Cerebellar nuclear complex (tissue), 1 donor: ENCODE measurements around the gene SCNN1B.
"Not testable (repeated sequence)": the region's sequence is repeated elsewhere in the genome, so short reads cannot be mapped to it uniquely, and the experiment has no call there.

Experiments used
- DNase-seq, 2 experiments: peaks; one replicate each; lab custom pipeline; 2025; lab: John Stamatoyannopoulos, UW

The SCNN1B gene

DNA sequence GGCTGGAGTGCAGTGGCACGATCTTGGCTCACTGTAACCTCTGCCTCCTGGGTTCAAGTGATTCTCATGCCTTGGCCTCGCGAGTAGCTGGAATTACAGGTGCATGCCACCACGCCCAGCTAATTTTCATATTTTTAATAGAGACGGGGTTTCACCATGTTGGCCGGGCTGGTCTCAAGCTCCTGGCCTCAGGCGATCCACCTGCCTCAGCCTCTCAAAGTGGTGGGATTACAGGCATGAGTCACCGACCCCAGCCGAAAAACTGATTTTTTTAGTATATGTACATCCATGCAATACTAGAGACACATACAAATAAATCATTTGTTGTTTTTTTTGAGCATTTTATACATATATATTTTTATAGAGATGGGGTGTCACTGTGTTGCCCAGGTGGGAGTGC is 79.6 kb downstream of the SCNN1B start:
- DNase-seq = not testable (repeated sequence)

DNA sequence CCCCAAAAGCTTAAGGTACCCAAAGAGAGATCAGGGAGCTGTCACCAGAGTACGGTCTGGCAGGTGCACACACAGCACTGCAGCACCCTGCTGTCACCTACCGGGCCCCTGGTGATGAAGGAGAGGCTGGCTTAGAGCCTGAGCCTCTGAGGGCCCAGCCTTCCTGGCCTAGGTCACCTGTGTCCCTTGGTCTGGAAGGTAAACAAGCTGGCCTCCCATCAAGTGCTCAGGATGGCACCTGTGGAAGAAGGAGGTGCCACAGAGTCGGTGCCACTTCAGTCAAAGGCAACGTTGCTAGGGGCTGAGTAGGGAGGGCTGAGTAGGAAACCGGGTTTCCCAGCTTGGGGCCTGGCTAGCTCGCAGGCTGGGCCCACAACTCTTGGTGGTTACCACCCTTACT is 80.2 kb downstream of the SCNN1B start:
- DNase-seq = no peak

DNA sequence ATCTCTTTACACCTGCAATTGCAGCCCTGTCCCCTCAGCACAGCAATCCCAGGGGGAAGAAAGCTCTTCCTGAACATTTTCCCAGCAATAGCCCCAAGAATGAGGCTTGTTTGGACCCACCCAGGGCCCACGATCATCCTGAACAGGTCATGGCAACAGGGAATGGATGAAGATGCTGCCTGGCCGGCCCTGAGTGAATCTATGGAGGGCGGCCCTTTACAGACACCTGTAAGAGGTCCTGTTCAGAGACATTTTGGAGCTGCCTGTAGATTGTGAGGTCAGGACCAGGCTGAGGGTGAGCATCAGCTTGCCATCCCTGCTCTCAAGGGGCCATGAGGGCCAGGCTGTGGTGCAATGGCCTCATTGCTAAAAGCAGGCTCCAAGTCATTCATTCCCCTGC is 81.8 kb downstream of the SCNN1B start:
- DNase-seq = no peak

DNA sequence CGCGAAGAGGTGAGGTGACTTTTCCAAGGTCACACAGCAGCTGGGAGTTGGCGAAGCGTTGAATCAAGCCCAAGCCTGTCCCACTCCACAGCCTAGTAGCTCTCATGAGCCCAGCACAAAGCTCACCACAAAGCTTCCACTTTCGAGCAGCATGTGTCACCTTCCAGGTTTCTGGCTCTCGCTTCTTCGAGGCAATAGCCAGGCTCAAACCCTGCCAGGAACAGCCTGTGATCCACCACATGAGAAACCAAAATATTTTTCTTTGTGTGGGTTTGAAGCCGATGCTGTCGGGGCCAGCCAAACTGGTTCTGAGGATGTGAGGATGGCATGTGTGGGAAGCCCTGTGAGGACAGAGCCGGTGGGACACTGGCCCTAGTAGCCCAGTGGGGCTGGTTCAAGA is 82.8 kb downstream of the SCNN1B start:
- DNase-seq = peak; percentile 65 to 67

DNA sequence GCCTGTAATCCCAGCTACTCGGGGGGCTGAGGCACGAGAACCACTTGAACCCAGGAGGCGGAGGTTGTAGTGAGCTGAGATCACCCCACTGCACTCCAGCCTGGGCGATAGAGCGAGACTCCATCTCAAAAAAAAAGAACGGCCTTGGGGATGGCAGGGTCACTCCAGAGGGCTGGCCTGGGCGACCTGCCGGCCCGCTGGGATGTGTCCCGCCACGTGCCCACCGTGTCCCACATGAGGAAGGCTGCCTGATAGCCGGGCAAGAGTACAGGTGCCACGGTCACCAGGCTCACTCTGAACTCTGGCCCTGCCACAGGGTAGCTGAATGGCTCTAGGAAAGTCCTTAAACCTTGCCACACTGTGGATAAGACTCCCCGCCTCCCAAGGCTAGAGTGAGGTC is 83.3 kb downstream of the SCNN1B start:
- DNase-seq = no peak

DNA sequence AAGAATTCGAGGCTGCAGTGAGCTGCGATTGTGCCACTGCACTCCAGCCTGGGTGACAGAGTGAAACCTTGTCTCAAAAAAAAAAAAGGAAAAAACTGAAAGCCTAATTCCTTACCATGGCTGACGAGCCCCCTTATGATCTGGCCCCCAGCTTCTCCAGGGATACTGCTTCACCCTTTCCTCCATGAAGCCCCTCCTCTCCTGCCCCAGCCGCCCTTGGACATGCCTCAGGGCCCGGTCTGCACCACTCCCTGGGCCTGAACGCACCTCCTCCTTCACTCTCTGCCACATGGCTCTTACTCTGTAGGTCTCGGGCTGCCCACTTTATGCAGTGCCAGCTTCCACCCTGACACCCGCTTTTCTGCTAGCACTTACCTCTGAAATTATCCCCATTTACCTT is 85.6 kb downstream of the SCNN1B start:
- DNase-seq = no peak

DNA sequence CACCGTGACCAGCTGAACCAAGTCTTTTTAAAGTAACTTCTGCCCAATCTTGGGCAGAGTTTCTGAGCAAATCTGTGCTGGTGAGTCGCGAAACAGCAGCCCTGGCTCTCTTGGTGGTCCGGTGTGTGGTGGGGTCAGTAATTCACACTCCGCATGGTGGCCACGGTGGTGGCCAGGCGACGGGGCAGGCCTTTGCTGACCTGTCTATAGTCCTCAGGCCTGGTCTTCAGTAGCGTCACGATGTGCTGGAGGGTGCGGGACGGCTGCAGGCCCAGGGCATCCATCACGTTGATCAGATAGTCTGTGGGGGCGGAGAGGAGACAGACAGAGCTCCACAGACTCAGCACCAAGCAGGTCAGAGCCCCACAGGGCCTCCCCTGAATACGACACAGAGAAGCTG is 86.7 kb downstream of the SCNN1B start:
- no peak for DNase-seq

DNA sequence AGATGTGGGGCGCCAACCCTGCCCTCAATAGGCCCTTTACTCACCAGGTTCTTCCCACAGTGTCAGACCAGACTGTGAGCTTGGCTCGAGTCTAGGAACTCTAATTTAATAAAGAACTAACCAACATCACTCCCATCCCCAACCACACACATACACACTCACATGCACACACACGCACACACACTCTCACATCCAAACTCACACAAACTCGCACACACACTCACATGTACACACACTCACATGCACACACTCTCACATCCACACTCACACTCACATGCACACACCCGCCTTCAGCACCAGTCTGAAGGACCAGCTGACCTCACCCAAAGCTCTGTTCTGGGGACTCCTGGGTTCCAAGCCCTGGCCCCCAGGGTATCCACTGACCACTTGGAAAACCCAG is 87.1 kb downstream of the SCNN1B start:
- no peak for DNase-seq

DNA sequence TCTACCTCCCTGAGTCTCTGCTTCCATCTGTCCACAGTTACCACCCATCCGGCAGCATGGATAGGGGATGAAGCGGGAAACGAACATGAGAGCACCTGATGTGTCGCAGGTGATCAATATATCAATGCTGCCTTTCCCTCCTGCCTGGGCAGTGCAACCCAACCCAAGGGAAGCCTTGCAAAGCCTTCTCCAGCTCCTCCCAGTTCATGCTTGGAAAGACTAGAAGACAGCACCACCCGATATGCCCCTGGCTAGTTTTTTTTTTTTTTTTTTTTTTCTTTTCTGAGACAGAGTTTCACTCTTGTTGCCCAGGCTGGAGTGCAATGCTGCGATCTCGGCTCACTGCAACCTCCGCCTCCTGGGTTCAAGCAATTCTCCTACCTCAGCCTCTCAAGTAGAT is 87.8 kb downstream of the SCNN1B start:
- not testable (repeated sequence) for DNase-seq

DNA sequence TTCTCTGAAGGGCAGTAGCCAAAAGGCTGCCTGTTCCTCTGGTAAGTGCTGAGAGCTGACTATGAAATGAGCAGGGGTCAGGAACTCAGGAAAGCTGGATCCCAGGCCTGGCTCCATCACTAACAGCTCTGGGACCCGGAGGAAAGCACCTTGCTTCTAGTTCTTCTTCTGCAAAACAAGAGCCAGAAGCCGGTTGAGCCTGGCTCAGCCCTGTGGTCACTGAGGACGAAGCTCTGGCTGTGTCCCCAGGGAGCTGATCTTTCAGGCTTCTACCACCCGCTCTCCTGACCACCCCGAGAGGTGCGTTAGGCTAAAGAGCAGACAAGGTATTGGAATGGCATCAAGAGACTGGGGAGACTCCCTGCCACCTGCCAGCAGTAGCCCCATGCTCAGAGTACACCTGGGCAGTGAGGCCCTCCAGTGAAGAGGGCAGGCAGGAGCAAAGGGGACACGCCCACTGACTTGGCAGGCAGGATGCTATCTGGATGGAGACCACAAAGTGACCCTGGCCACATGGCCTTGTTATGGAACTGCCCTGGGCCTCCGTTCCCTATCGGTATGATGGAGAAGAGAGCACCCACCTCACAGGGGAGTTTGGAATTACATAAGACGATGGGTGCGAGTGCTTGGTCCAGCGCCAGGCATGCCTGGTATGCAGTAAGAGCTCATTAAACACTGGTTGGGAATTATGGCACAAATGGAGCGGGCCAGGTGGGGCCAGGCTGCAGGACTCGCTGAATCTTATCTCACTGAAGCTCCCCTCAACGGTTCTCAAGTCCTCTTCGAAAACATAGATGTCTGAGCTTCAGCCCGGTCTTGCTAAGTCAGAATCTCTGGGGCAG is 89.5 kb downstream of the SCNN1B start:
- no peak for DNase-seq

DNA sequence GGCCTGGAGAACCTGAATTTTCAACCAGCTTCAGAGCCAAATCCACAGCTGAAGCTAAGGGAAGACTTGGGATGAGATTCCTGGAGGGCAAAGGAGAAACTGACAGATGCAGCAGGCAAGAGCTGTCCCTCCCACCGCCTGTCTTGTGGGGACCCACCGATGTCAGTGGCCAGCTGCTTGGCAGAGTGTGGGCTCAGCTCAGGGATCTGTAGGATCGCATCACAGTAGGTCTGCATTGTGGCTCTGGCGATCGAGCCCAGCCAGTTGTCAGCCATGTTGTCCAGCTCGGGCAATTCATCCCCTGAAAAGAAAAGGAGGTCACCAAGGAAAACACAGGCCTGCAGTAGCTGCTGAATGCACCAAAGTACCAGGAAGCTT is 90.1 kb downstream of the SCNN1B start:
- no peak for DNase-seq

DNA sequence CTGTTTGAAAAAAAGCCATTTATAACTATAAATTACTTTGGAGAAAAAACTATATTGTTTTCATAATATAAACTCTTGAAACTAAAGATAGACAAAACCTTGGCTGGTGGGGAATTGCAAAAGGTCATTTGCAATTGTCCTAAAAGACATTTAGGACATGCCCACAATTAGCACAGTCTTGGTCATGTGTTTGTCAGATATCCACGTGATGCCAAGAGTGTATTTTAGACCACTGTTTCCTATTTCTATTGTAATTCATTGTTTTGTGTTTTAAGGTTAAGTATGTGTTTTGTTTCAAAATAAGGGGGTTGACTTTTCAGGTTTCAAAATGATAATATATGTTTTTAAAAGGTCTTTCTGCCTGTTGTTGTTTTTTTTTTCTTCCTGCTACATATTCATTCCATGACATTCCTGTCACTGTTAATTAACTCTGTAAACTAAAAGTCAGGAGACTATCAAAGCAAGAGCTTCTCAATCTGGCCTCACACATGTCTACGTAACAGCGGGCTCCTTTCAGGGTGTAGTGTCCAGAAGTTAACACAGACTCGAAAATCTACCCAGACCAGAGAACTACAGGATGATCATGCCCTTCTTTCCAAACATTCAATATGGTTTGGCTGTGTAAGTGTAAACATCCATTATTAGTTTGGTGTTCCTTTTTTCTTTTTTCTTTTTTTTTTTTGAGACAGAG is 92.2 kb downstream of the SCNN1B start:
- no peak for DNase-seq

DNA sequence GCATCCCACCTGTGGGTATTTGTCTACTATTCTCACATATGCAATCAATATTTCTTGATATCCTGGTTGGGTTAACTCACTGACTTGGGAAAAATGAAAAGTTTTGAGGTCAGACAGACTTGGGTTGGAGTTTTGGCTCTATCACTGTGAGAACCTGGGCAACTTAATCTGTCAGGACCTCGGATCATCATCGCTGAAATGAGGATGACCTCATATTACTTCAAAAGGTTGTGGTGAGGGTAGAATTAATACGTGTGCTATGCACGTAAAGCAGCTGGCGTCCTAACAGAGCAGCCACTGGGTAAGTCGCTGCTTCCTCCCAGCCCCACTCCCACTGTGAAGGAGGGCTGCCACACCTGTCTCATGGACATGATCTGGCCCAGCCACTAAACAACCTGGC is 93.6 kb downstream of the SCNN1B start:
- DNase-seq = no peak

DNA sequence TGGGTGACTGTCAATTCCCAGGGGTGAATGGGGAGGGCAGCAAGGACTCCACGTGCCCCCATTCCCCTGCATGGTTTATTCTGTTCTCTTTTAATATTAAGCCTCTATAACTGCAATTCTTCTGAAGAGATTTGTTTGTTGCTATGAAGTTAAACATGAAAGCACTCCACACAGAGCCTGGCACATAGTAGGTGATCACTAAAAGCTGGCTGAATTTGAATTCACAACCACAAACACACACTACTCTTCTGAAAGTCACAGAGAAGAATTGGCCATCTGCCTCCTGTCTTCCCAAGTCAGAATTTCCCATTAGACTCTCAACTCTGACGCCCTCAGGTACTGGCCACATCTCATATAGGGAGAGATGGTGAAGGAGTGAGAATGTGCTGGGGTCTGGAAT is 95.4 kb downstream of the SCNN1B start:
- DNase-seq = no peak

DNA sequence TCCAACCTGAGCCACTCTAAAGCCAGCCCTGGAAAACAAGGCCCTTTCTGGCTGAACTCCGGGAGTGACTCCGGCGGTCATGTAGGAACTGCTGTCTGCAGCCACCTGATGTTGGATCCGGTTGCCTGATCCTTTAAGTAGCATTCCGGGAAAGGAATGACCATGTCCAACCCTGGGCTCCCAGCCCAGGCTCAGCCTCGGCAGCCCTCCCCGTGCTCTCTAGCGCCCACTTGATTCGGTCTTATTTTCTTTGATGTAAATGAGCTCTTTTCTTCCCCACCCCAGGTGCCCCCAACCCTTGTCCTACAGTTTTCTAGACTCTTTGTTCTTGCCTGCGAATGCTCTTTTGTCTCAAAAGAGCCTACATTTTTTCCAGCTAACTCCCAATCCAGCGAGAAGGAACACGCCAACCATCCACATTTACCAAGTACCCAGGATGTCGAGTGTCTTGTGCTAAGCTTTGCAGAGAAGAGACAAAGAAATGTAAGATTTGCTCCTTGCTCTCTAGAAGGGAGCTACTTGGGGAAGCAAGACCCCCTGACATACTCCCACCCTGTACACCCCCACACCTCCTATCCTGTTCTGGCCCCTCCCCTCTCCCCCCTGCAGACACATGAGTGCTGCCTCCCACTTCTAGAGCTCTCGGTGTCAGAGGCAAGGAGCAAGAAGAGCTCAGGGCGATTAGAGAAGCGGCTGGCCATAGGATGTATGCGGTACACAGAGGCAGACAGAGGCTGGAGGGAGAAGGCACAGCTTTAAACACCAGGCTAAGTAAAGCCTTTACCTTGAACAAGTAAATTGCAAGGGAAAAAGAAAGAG is 97.1 kb downstream of the SCNN1B start:
- peak in 1 of 2 experiments; percentile 37 for DNase-seq

DNA sequence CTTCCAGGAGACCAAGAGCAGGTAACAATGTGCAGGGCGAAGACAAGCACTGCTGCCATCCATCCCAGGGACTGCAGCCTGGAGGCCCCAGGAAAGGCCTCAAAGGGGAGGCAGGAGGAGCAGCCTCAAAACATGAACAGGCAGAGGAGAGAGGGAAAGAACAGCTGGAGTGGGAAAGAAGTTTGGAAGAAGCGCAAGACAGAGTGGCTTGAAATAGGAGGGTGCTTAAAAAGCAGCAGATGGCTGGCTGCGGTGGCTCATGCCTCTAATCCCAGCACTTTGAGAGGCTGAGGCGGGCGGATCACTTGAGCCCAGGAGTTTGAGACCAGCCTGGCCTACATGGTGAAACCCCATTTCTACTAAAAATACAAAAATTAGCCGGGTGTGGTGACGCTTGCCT is 98.3 kb downstream of the SCNN1B start:
- DNase-seq = not testable (repeated sequence)

DNA sequence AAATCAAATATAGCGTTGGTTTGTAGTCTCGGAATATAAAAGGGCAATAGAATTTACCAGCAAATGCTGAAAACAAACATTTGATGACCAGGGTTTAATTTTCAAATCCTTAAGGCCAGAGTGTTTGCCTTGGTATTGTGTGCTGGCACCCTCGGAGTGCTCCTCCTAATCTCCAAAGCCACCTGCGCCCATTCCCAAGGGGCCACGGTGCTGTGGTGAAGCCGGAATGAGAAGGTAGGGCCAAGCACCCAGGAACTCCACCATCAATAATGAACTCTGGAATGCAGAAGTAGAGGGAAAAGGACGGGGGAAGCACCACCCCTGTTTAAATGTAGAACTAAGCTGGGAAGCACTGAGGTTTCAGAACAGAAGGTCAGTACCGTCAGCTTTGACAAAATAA is 99.0 kb downstream of the SCNN1B start:
- no peak for DNase-seq

DNA sequence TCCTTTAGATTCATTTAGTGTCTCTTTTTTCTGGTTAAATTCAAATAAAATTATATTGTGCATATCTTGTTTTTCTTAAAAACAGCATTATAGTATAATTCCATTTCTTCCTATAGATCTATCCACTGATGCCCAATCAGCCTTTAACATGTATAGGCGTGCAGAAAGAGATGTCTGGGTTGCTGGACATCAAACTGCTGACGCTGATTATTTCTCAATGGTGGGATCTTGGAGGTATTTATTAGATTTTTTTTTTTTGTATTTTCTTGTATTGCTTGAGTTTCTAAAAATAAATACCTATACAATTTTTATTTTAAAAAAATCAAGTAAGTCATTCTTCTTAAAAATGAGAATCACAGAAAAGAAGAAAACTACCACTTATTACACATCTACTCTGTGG is 100.0 kb downstream of the SCNN1B start:
- DNase-seq = no peak

DNA sequence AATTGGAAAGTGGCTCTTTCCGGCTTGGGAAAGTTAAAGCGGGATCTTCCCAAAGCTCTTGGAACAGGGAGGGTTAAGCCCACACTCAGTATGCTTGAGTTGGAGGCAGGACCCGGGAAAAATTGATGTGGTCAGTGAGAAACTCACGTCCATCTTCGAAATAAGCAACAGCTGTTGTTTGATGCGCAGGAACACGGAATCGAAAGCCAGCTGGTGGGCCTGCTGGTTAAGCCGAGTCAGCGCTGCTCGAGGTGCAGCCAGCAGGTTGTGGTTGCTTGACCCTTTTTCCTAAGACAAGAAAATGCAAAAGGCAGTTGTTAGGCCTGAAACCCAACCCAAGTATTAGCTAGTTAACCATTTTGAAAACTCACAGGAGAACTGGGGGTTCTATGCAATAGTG is 101.4 kb downstream of the SCNN1B start:
- DNase-seq = no peak

DNA sequence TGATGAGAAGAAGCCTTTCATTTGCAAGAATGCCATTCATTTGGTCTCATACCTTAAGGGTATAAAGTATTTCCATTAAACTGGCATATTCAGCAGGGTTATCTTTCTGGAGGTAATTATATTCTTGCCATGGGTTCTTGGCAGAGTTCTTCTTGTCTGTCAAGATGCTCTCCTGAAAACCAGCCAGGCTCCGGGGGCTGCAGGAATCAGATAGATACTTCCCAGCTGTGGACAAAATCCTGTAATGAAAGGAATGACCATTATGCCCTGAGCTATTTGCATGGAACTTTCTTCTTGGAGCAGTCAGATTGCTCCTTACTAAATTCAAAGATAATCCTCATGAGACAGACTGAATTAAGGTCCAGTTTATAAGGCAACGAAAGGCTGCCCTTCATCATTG is 103.9 kb downstream of the SCNN1B start:
- no peak for DNase-seq

DNA sequence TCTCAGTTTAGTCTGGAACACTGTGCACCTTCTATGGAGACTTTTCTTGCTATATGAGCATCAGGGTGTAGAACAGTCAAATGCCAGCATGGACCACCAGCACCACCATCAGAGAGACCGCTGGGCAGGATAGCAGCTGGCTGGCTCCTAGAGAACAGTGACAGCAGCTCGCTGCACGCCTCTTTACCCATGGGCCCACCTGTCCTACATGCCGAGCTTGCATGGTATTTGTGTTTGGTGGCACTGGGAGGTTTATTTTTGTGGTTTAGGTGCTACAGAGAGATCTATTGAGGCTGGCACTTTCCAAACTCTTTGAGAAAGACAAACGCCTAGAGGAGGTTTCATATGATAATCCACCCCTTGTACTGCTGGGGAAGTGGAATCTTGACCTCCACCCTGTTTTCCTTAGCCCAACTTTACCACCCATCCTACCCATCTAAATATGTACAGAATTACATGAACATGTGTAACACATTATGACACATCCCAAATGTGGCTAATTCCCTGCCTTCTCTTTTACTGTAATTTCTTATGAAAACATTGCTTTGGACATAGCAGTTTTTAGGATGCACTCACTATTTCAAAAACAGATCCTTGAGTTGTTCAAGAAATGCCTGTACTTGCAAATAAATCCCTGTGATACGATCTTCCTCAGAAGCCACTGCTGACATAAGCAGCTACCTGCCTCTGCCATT is 104.6 kb downstream of the SCNN1B start:
- no peak for DNase-seq
